Duodenal mucosa (tissue), 2 donors: ENCODE data around the gene PPP1R14D.

Experiments
- H3K27ac ChIP-seq: one replicate; pipeline ENCODE4 v1.7.0; 2013; ENCODE audit warnings: low read depth, low read length
- H3K27me3 ChIP-seq, 2 donors: one replicate each; pipeline ENCODE4 v1.7.0; 2013; ENCODE audit warnings: low read length in 2 of 2, control low read depth in 1 of 2; ENCODE audit not compliant: insufficient read depth in 2 of 2, control insufficient read depth in 1 of 2
- H3K36me3 ChIP-seq, 2 donors: one replicate each; pipeline ENCODE4 v1.7.0; 2013; ENCODE audit warnings: low read length in 2 of 2, control low read depth in 1 of 2; ENCODE audit not compliant: insufficient read depth in 2 of 2, control insufficient read depth in 1 of 2
- H3K4me1 ChIP-seq, 2 donors: one replicate each; pipeline ENCODE4 v1.7.0; 2013; ENCODE audit warnings: low read length in 2 of 2, control low read depth in 1 of 2; ENCODE audit not compliant: insufficient read depth in 2 of 2, control insufficient read depth in 1 of 2
- H3K4me3 ChIP-seq, 2 donors: one replicate each; pipeline ENCODE4 v1.7.0; 2013; ENCODE audit warnings: low read length in 2 of 2, low read depth in 1 of 2
- H3K9ac ChIP-seq, 2 donors: one replicate each; pipeline ENCODE4 v1.7.0; 2013; ENCODE audit warnings: low read length in 2 of 2, low read depth in 1 of 2
- H3K9me3 ChIP-seq, 2 donors: one replicate each; pipeline ENCODE4 v1.7.0; 2013; ENCODE audit warnings: low read length in 2 of 2, control low read depth in 1 of 2; ENCODE audit not compliant: control insufficient read depth in 1 of 2

The PPP1R14D gene

GRCh38 chr15:40852529-40852928, 24.0 kb upstream of the PPP1R14D start:
- Histone ChIP-seq H3K4me3 (peak overlapping the region in 1 of 2 donors; percentile 19), H3K27me3 (no peaks in the 10 kb centered on the region), H3K36me3 (peaks cover 23 to 57% of the 10 kb centered on the region in 2 donors), H3K9me3 (no peaks in the 10 kb centered on the region), H3K4me1 (peaks cover 36 to 39% of the 10 kb centered on the region in 2 donors), H3K27ac (no peak overlapping the region), H3K9ac (peak overlapping the region in 1 of 2 donors; percentile 35)

GRCh38 chr15:40850576-40851112, 22.1 kb upstream of the PPP1R14D start:
- peaks cover 36 to 39% of the 10 kb centered on the region in 2 donors for H3K4me1 ChIP-seq
- H3K36me3 ChIP-seq = peaks cover 22 to 42% of the 10 kb centered on the region in 2 donors
- H3K27me3 ChIP-seq = no peaks in the 10 kb centered on the region
- no peak overlapping the region for H3K27ac ChIP-seq
- H3K9me3 ChIP-seq = no peaks in the 10 kb centered on the region
- H3K4me3 ChIP-seq = peak overlapping the region; percentile 13 to 35
- H3K9ac ChIP-seq = peak overlapping the region in 1 of 2 donors; percentile 40

- H3K9ac ChIP-seq = peak overlapping the region; percentile 82 to 94
- H3K36me3 ChIP-seq = peaks cover 3 to 12% of the 10 kb centered on the region in 2 donors
- peaks cover 28 to 47% of the 10 kb centered on the region in 2 donors for H3K4me1 ChIP-seq
- peak overlapping the region; percentile 81 to 85 for H3K4me3 ChIP-seq
- no peaks in the 10 kb centered on the region for H3K27me3 ChIP-seq
- H3K27ac ChIP-seq = peak overlapping the region; percentile 84
- no peaks in the 10 kb centered on the region for H3K9me3 ChIP-seq
Observed at GRCh38 chr15:40847223-40847961, 18.9 kb upstream of the PPP1R14D start.

DNA sequence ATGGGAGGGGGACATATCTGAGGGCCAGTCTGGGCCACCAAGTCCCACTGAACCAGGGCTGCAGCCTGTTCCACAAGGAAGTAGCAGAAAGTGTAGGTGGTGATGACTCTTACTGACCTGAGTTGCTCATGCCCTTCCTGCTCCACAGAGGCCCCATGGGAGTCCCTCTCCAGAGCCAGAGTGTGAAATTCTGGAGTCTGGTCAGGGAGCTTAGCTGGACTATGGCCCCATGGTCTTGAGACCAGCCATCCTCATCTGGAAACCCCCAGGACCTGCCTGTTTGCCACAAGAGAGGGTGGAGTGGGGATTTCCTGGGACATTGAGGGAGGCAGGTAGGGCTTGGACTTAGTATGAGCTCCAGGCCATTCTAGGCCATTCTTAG, 18.3 kb upstream of the PPP1R14D start:
- H3K27ac ChIP-seq = peak overlapping the region; percentile 84
- peaks cover 22 to 42% of the 10 kb centered on the region in 2 donors for H3K4me1 ChIP-seq
- peaks cover 0 to 7% of the 10 kb centered on the region in 2 donors for H3K36me3 ChIP-seq
- H3K27me3 ChIP-seq = no peaks in the 10 kb centered on the region
- H3K4me3 ChIP-seq = peak overlapping the region; percentile 81 to 85
- H3K9ac ChIP-seq = peak overlapping the region; percentile 69 to 94
- no peaks in the 10 kb centered on the region for H3K9me3 ChIP-seq

DNA sequence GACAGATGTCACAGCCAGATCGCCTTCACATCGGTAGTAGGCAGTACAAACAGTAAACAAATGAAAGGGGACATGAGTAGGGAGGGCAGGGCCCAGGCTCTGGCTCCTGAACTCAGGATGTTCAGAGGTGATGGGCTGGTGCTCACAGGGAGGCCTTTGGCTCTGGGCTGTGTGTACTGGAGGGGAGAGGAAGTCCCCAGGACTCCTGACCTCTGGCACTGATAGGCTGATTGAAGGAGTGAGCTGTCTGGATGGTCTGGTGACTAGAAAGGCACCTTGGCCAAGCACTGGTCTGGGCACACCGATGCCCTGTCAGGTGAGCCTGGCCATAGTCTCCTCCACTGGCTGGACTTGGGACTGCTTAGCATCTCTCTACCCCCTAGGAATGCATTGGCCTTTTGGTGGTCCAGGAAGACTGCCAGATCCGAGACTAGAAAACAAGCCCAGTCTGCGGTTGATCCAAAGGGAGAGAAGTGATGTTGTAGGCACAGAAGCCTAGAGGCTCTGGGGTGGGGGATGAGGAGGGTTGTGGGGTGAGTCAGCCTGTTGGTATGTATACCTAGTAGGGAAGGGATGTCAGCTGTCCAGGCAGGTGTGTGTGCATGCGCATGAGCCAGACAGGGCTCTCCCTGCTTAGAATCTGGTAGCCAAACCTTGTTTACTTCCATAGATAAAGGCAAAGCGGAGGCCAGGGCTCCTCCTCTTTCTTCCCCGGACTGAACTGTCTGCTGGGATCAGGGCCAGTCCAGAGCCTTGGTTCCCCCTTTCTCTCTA, 17.2 kb upstream of the PPP1R14D start:
- peak overlapping the region; percentile 84 for H3K27ac ChIP-seq
- no peaks in the 10 kb centered on the region for H3K27me3 ChIP-seq
- peaks cover 16 to 40% of the 10 kb centered on the region in 2 donors for H3K4me1 ChIP-seq
- no peaks in the 10 kb centered on the region for H3K9me3 ChIP-seq
- peaks cover 0 to 5% of the 10 kb centered on the region in 2 donors for H3K36me3 ChIP-seq
- peak overlapping the region; percentile 81 to 85 for H3K4me3 ChIP-seq
- H3K9ac ChIP-seq = peak overlapping the region; percentile 88 to 94

DNA sequence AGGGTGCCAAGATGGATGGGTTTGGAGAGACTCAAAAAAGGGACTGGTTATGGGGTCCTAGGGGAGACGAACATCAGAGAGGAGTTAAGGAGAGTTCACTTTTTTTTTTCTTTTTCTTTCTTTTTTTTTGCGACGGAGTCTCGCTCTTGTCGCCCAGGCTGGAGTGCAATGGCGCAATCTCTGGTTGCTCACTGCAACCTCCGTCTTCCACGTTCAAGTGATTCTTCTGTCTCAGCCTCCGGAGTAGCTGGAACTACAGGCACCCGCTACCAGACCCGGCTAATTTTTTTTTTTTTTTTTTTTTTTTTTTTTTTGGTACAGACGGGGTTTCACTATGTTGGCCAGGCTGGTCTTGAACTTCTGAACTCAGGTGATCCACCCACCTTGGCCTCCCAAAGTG, 16.5 kb upstream of the PPP1R14D start:
- Histone ChIP-seq H3K4me3 (peak overlapping the region; percentile 81 to 85), H3K27ac (peak overlapping the region; percentile 89), H3K27me3 (no peaks in the 10 kb centered on the region), H3K9me3 (no peaks in the 10 kb centered on the region), H3K9ac (peak overlapping the region; percentile 88 to 94), H3K4me1 (peaks cover 10 to 33% of the 10 kb centered on the region in 2 donors), H3K36me3 (peaks cover 0 to 2% of the 10 kb centered on the region in 2 donors)

DNA sequence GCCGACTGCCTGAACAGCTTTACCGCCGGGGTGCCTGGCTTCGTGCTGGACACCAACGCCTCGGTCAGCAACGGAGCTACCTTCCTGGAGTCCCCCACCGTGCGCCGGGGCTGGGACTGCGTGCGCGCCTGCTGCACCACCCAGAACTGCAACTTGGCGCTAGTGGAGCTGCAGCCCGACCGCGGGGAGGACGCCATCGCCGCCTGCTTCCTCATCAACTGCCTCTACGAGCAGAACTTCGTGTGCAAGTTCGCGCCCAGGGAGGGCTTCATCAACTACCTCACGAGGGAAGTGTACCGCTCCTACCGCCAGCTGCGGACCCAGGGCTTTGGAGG, 16.2 kb upstream of the PPP1R14D start:
- peaks cover 10 to 33% of the 10 kb centered on the region in 2 donors for H3K4me1 ChIP-seq
- H3K4me3 ChIP-seq = peak overlapping the region; percentile 81 to 85
- peak overlapping the region; percentile 88 to 94 for H3K9ac ChIP-seq
- no peaks in the 10 kb centered on the region for H3K9me3 ChIP-seq
- H3K27me3 ChIP-seq = no peaks in the 10 kb centered on the region
- peaks cover 0 to 5% of the 10 kb centered on the region in 2 donors for H3K36me3 ChIP-seq
- peak overlapping the region; percentile 89 for H3K27ac ChIP-seq

GRCh38 chr15:40843885-40844695, 15.6 kb upstream of the PPP1R14D start, which contains the start of gene SPINT1:
Gene SPINT1, plus strand, starts transcription at chr15:40844048. Its CDS starts 507 bp downstream, at chr15:40844555.
- Histone ChIP-seq H3K4me1 (peaks cover 10 to 33% of the 10 kb centered on the region in 2 donors), H3K9ac (peak within 1 kb of the TSS; percentile 88 to 94), H3K27me3 (no peaks in the 10 kb centered on the region)

GRCh38 chr15:40843261-40843884, 14.9 kb upstream of the PPP1R14D start:
- Histone ChIP-seq H3K9ac (peak overlapping the region; percentile 55 to 70), H3K4me3 (peak overlapping the region; percentile 69 to 81), H3K27me3 (no peaks in the 10 kb centered on the region)

More at GRCh38 chr15:40843885-40844695, 15.6 kb upstream of the PPP1R14D start, which contains the start of gene SPINT1:
- Histone ChIP-seq H3K27ac (peak within 1 kb of the TSS; percentile 89), H3K4me3 (peak within 1 kb of the TSS; percentile 81 to 85), H3K9me3 (no peaks in the 10 kb centered on the region), H3K36me3 (peaks cover 0 to 5% of the 10 kb centered on the region in 2 donors)

More at GRCh38 chr15:40843261-40843884, 14.9 kb upstream of the PPP1R14D start:
- H3K9me3 ChIP-seq = no peaks in the 10 kb centered on the region
- H3K4me1 ChIP-seq = peaks cover 10 to 29% of the 10 kb centered on the region in 2 donors
- peaks cover 0 to 5% of the 10 kb centered on the region in 2 donors for H3K36me3 ChIP-seq
- peak overlapping the region; percentile 89 for H3K27ac ChIP-seq
